ENCODE data around the gene C1QTNF1.

Gene C1QTNF1

GRCh38 chr17:79042421-79043190 is 18.6 kb downstream of the C1QTNF1 start:
- peak; percentile 87 for DNase-seq

GRCh38 chr17:79043191-79043930 is 19.4 kb downstream of the C1QTNF1 start:
- no peak for DNase-seq

GRCh38 chr17:79043931-79044320 is 20.0 kb downstream of the C1QTNF1 start:
- no peak for DNase-seq

DNA sequence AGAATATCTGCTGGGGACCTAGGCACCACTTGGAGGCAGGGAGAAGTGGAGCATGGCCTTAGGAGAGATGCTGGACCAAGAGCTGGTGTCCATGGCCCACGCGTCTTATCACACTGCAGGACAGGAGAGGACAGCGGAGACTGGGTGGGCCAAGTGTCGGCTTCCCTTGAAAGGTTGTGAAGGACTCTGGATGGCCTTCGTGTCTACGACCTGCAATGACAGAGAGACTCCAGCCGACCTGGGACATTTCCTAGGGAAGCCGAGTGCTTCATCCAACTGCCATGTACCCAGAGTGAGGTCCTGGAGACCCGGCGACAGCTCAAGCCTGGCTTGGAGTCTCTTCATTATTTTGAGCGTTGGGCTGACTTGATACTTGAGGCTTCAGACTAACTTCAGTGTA is 20.5 kb downstream of the C1QTNF1 start:
- no peak for DNase-seq

GRCh38 chr17:79045001-79045729 is 21.2 kb downstream of the C1QTNF1 start:
- DNase-seq: no peak

DNA sequence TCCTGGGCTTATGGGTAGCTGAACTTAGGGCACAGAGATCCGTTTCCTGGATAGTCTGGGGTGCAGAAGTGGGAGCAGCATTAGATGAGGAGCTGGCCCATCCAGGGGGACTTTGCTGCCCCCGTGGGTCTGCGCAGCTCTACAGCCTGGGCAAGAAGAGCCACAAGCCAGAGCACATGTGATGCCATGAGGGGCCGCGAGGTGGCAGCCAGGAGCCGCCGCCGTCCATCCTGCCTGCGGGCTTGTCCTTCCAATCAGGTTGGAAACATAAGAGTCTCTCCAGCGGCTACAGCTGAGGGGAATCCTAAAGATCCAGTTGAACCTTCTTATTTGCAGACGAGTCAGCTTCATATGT is 21.9 kb downstream of the C1QTNF1 start:
- DNase-seq: peak; percentile 86

- no peak for DNase-seq
Measured at GRCh38 chr17:79046197-79046915, 22.4 kb downstream of the C1QTNF1 start.

GRCh38 chr17:79046916-79047280 is 22.9 kb downstream of the C1QTNF1 start:
- DNase-seq: no peak

GRCh38 chr17:79047291-79047920 is 23.4 kb downstream of the C1QTNF1 start:
- DNase-seq: no peak

DNA sequence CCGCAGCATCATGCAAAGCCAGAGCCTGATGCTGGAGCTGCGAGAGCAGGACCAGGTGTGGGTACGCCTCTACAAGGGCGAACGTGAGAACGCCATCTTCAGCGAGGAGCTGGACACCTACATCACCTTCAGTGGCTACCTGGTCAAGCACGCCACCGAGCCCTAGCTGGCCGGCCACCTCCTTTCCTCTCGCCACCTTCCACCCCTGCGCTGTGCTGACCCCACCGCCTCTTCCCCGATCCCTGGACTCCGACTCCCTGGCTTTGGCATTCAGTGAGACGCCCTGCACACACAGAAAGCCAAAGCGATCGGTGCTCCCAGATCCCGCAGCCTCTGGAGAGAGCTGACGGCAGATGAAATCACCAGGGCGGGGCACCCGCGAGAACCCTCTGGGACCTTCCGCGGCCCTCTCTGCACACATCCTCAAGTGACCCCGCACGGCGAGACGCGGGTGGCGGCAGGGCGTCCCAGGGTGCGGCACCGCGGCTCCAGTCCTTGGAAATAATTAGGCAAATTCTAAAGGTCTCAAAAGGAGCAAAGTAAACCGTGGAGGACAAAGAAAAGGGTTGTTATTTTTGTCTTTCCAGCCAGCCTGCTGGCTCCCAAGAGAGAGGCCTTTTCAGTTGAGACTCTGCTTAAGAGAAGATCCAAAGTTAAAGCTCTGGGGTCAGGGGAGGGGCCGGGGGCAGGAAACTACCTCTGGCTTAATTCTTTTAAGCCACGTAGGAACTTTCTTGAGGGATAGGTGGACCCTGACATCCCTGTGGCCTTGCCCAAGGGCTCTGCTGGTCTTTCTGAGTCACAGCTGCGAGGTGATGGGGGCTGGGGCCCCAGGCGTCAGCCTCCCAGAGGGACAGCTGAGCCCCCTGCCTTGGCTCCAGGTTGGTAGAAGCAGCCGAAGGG is 24.2 kb downstream of the C1QTNF1 start:
- DNase-seq: no peak

DNA sequence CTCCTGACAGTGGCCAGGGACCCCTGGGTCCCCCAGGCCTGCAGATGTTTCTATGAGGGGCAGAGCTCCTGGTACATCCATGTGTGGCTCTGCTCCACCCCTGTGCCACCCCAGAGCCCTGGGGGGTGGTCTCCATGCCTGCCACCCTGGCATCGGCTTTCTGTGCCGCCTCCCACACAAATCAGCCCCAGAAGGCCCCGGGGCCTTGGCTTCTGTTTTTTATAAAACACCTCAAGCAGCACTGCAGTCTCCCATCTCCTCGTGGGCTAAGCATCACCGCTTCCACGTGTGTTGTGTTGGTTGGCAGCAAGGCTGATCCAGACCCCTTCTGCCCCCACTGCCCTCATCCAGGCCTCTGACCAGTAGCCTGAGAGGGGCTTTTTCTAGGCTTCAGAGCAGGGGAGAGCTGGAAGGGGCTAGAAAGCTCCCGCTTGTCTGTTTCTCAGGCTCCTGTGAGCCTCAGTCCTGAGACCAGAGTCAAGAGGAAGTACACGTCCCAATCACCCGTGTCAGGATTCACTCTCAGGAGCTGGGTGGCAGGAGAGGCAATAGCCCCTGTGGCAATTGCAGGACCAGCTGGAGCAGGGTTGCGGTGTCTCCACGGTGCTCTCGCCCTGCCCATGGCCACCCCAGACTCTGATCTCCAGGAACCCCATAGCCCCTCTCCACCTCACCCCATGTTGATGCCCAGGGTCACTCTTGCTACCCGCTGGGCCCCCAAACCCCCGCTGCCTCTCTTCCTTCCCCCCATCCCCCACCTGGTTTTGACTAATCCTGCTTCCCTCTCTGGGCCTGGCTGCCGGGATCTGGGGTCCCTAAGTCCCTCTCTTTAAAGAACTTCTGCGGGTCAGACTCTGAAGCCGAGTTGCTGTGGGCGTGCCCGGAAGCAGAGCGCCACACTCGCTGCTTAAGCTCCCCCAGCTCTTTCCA is 25.1 kb downstream of the C1QTNF1 start:
- no peak for DNase-seq

DNA sequence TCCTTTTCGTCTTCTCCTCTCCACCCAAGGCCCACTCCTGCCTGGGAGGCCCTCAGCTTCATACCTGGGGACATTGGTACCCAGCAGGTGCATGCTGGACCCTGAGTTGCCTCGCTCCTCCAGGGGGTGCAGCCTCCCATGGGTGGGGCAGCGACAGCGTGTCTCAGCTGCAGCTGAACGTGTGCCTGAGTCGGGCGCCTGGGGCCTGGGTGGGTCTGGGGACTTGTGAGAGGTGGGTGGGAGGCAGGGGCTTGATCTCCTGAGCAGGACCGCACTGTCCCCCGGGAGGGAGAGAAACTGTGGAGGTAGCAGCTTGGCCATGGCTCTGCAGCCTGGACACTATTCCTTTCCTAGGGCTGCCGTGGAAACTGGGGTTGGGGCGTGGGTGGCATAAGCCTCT is 25.9 kb downstream of the C1QTNF1 start:
- DNase-seq: no peak

DNA sequence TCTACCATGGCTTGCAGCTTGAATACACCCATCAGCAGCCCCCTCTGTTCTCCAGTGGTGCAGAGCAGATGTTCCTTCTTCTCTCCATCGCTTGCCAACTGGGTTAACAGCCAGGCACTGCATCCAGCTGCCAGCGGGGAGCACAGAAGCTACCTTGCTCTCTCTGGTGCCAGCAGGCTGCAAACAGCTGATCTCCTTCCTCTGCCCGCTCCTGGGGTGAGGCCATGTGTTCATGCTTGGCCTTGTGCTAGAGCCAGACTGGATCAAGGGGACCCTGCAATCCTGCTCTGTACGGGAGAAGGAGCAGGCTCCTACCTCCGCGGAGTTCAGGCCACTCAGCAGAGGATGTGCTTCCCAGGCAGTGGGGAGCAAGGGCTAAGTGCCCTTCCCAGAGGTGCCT is 26.6 kb downstream of the C1QTNF1 start:
- DNase-seq: no peak

- DNase-seq: no peak
Measured at GRCh38 chr17:79051306-79051705, 27.3 kb downstream of the C1QTNF1 start.

DNA sequence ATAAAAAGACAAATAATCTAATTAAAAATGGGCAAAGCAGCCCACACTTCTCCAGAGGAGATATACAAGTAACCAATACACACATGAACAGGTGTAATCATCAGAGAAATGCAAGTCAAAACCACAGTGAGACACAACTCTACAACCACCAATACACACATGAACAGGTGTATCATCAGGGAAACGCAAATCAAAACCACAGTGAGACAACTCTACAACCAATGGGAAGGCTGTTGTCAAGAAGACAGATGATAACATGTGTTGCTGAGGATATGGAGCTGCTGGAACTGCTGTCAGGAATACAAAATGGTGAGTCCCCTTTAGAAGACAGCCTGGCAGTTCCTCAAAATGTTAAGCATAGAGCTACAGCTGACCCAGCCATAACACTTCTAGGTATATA is 28.2 kb downstream of the C1QTNF1 start:
- no peak for DNase-seq

DNA sequence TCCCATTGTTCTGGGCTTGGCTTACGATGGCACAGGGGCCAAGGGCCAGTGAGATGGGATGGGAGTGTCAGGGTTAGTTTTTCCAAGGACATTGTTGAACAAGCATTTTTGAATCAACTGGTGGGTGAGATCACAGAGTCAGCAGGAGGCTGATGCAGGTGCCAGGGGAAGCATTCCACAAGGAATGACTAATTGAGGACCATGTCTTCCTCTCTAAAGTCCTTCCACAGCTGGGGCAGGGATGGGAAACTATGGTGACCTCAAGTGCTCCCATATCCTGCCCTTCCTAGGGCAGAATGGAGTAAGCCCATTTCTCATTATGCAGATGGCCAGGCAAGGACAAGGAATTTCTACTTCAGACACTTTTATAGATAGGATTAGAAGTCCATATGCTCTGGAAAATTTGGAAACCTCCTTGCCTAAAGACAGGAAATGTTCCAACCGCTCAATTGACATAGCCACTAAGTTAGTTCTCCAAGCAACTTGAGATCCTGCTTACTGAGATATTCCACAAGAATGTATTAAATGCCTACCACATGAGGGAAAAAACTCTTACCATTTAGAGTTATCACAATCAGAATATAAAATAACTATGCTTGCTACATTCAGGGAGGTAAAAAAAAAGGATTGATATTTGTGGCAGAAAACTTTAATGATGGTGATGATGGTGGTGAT is 29.4 kb downstream of the C1QTNF1 start:
- DNase-seq: no peak

- DNase-seq: no peak
Measured at GRCh38 chr17:79054200-79054960, 30.4 kb downstream of the C1QTNF1 start.

DNA sequence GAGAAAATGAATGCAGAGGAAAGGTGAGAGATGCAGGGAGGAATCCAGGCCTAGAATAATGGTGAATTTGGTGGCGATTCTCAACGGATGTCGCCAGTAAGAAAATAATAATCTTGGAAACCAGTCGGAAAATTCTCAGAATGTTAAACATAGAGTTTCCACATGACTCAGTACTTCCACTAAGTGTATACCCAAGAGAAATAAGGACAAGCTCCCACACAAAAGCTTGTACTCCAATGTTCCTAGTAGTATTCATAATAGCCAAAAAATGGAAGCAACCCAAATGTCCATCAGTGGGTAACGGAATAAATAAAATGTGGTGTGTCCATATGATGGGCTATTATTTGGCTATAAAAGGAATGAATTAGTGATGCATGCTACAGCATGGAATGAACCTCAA is 31.2 kb downstream of the C1QTNF1 start:
- DNase-seq: no peak

- DNase-seq: no peak
Measured at GRCh38 chr17:79057737-79058385, 33.9 kb downstream of the C1QTNF1 start.

Data from activated CD8-positive, alpha-beta memory T cell treated with anti-CD3 and anti-CD28 coated beads for 24 hours (primary cell).